Fibroblast of lung (primary cell): ENCODE measurements around the gene ACSM2B. TPM values are rescaled to one million over a fixed set of nuclear protein-coding genes. Genes with fewer than 3 reads are reported as not detected.

Experiments
- DNase-seq, 2 donors: peaks; one replicate each; pipeline versions ENCODE4 v3.0.0 to v3.0.0-alpha.2; 2010; ENCODE audit warnings: low read depth in 2 of 2
- H2AFZ ChIP-seq: 2 replicates; pipeline ENCODE4 v1.5.1; 2012; ENCODE audit warnings: low read length, control low read depth, inconsistent platforms
- H3K27ac ChIP-seq: 2 replicates; pipeline ENCODE4 v1.5.1; 2011; ENCODE audit warnings: low read length, control low read depth; ENCODE audit not compliant: insufficient read depth
- H3K27me3 ChIP-seq: 2 replicates; pipeline ENCODE4 v1.5.1; 2011; ENCODE audit warnings: mild to moderate bottlenecking, low read length; ENCODE audit not compliant: control insufficient read depth, insufficient read depth
- H3K36me3 ChIP-seq: 2 replicates; pipeline ENCODE4 v1.5.1; 2011; ENCODE audit warnings: low read length; ENCODE audit not compliant: control insufficient read depth, insufficient read depth
- H3K4me1 ChIP-seq: 2 replicates; pipeline ENCODE4 v1.5.1; 2011; ENCODE audit warnings: low read length; ENCODE audit not compliant: control insufficient read depth, insufficient read depth; ENCODE audit errors: extremely low read depth
- H3K4me2 ChIP-seq: 2 replicates; pipeline ENCODE4 v1.5.1; 2011; ENCODE audit warnings: low read length, control low read depth; ENCODE audit not compliant: insufficient read depth; ENCODE audit errors: extremely low read depth
- H3K4me3 ChIP-seq, 4 experiments: fragments of 200-600 bp in 1 of 4; sonication (generic) in 1 of 4; replicated peaks in 1 of 4; 2 replicates each; pipeline ENCODE4 v1.5.1; 2011 to 2016; ENCODE audit warnings: low read length in 4 of 4, low read depth in 3 of 4, mild to moderate bottlenecking in 3 of 4, control low read depth in 2 of 4, inconsistent platforms in 1 of 4, mixed read lengths in 1 of 4; ENCODE audit not compliant: insufficient read depth in 1 of 4; ENCODE audit errors: control extremely low read depth in 1 of 4
- H3K79me2 ChIP-seq: 2 replicates; pipeline ENCODE4 v1.5.1; 2012; ENCODE audit warnings: mild to moderate bottlenecking, low read length, inconsistent platforms; ENCODE audit not compliant: control insufficient read depth, insufficient read depth
- H3K9ac ChIP-seq: 2 replicates; pipeline ENCODE4 v1.5.1; 2011; ENCODE audit warnings: mild to moderate bottlenecking, low read length, control low read depth; ENCODE audit not compliant: insufficient read depth
- H3K9me3 ChIP-seq: 2 replicates; pipeline ENCODE4 v1.5.1; 2012; ENCODE audit warnings: low read depth, low read length; ENCODE audit not compliant: control insufficient read depth, insufficient read depth
- H4K20me1 ChIP-seq: 2 replicates; pipeline ENCODE4 v1.5.1; 2011; ENCODE audit warnings: low read length; ENCODE audit not compliant: control insufficient read depth, insufficient read depth; ENCODE audit errors: extremely low read depth
- EZH2 ChIP-seq: IDR thresholded peaks from 2 replicates; pipeline ENCODE4 v1.5.1; 2012; ENCODE audit warnings: low read length, control low read depth, mild to moderate bottlenecking; ENCODE audit errors: missing control alignments
- polyA plus RNA-seq, 2 donors: library from polyadenylated mRNA; depleted of rRNA in 1 of 2; stranded (reverse) in 1 of 2; unstranded in 1 of 2; fragments of >200 nt; gene quantifications; 2 replicates each; pipeline ENCODE4 v1.2.1, GENCODE V29; 2011 to 2012; ENCODE audit warnings: missing spikeins in 1 of 2
- total RNA-seq: library from RNA; depleted of rRNA; stranded (reverse); fragments of >200 nt; gene quantifications from 2 replicates; pipeline ENCODE4 v1.2.1, GENCODE V29; 2014
- TF ChIP-seq, protein P1 (sequence below), 2 donors: IDR thresholded peaks in 1 of 2; conservative IDR thresholded peaks in 1 of 2; 1 replicate in 1 of 2; 2 replicates in 1 of 2; pipeline ENCODE4 v1.5.1; 2011 to 2012; ENCODE audit warnings: low read length in 2 of 2, control low read depth in 1 of 2, inconsistent platforms in 1 of 2, low read depth in 1 of 2, mild to moderate bottlenecking in 1 of 2

Gene ACSM2B
- total and polyA plus RNA-seq, 2 donors (not counting 1 experiment from before 2014, with no cell fraction given) = not detected

DNA sequence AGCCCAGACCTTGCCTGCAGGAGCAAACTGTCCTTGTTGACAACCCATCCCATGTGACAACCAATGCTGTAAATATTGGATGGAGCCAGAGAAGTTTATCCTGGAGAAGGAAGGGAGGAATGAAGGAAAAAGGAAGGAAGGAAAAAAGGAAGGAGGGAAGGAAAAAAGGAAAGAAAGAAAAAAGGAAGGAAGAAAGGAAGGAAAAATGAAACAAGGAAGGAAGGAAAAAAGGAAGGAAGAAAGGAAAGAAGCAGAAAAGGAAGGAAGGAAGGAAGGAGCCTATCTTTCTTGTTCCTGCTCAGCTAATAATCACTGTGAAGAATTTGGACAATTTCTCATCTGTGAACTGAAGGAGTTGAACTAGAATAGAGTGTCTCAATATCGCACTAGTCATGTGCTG lies 56.1 kb downstream of the ACSM2B start:
- no peak for DNase-seq
- Histone ChIP-seq H3K79me2 (no peaks in the 10 kb centered on the region), H3K36me3 (no peaks in the 10 kb centered on the region), H3K27ac (no peak overlapping the region), H3K9me3 (no peaks in the 10 kb centered on the region), H3K4me1 (no peaks in the 10 kb centered on the region), H4K20me1 (no peaks in the 10 kb centered on the region), H3K4me3 (no peak overlapping the region), H3K27me3 (no peaks in the 10 kb centered on the region), H3K9ac (no peak overlapping the region), H2AFZ (no peak overlapping the region), H3K4me2 (no peak overlapping the region)
- TF ChIP-seq, protein P1, sequence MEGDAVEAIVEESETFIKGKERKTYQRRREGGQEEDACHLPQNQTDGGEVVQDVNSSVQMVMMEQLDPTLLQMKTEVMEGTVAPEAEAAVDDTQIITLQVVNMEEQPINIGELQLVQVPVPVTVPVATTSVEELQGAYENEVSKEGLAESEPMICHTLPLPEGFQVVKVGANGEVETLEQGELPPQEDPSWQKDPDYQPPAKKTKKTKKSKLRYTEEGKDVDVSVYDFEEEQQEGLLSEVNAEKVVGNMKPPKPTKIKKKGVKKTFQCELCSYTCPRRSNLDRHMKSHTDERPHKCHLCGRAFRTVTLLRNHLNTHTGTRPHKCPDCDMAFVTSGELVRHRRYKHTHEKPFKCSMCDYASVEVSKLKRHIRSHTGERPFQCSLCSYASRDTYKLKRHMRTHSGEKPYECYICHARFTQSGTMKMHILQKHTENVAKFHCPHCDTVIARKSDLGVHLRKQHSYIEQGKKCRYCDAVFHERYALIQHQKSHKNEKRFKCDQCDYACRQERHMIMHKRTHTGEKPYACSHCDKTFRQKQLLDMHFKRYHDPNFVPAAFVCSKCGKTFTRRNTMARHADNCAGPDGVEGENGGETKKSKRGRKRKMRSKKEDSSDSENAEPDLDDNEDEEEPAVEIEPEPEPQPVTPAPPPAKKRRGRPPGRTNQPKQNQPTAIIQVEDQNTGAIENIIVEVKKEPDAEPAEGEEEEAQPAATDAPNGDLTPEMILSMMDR (conservative IDR thresholded peaks at IDR 0.05 in 1 of 2, IDR thresholded peaks at IDR 0.05 in 1 of 2; ENCODE audit: low read depth in 1 of 2, low read length in 2 of 2) = no peak
- TF ChIP-seq EZH2 = no peak

DNA sequence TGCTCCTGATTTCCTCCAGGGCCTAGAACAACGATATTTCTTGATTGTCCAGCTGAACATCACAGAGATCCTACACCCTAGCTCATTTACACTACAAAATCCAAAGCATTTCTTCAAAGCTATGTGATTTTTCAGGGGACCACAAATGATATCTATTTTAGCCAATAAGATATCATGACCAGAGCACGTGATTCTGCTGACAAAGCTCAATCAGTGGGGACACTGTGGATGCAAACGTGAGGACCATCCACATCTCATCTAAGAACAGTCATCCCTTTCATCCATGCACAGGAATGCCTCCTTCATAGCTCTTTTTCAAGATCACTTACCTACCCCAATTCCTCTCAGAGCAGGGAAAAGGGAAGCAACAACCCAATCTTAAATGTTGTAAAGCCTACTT lies 56.9 kb downstream of the ACSM2B start:
- Histone ChIP-seq H3K36me3 (no peaks in the 10 kb centered on the region), H3K4me1 (no peaks in the 10 kb centered on the region), H3K9me3 (no peaks in the 10 kb centered on the region), H3K79me2 (no peaks in the 10 kb centered on the region), H3K9ac (no peak overlapping the region), H4K20me1 (no peaks in the 10 kb centered on the region), H3K27ac (no peak overlapping the region), H2AFZ (no peak overlapping the region), H3K4me2 (no peak overlapping the region), H3K27me3 (no peaks in the 10 kb centered on the region), H3K4me3 (no peak overlapping the region)
- no peak for TF ChIP-seq EZH2
- TF ChIP-seq, protein P1 (conservative IDR thresholded peaks at IDR 0.05 in 1 of 2, IDR thresholded peaks at IDR 0.05 in 1 of 2; ENCODE audit: low read depth in 1 of 2, low read length in 2 of 2) = no peak
- no peak for DNase-seq

DNA sequence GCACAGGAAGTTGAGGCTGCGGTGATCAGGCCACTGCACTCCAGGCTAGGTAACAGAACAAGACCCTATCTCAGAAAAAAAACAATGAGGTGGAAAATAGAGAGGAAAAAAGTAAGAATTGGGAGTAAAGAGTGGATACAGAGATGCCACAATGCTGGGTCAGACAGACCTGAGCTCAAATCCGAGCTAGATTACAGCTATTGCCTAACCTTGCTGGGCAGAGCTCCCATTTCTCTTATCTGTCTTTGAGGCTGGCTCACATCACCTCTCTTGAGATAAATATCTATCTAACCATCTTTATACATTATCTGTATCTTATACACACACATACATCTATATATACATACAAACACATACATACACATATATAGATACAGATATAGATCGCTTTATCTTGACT lies 59.0 kb downstream of the ACSM2B start:
- Histone ChIP-seq H3K4me3 (no peak overlapping the region), H3K79me2 (no peaks in the 10 kb centered on the region), H3K4me1 (no peaks in the 10 kb centered on the region), H4K20me1 (no peaks in the 10 kb centered on the region), H2AFZ (no peak overlapping the region), H3K9me3 (no peaks in the 10 kb centered on the region), H3K4me2 (no peak overlapping the region), H3K36me3 (no peaks in the 10 kb centered on the region), H3K9ac (no peak overlapping the region), H3K27me3 (no peaks in the 10 kb centered on the region), H3K27ac (no peak overlapping the region)
- no peak for TF ChIP-seq EZH2
- TF ChIP-seq, protein P1 (conservative IDR thresholded peaks at IDR 0.05 in 1 of 2, IDR thresholded peaks at IDR 0.05 in 1 of 2; ENCODE audit: low read depth in 1 of 2, low read length in 2 of 2) = no peak
- DNase-seq = no peak
